GM12873 (cell line): ENCODE results near the gene MSRB3.

Experiments used
- TF ChIP-seq, protein P1 (sequence below): IDR thresholded peaks from 2 replicates; pipeline ENCODE4 v1.5.1; 2012; ENCODE audit warnings: low read depth, mild to moderate bottlenecking, moderate library complexity, low read length, control low read depth; ENCODE audit not compliant: insufficient read depth; ENCODE audit errors: missing control alignments

The MSRB3 gene

DNA sequence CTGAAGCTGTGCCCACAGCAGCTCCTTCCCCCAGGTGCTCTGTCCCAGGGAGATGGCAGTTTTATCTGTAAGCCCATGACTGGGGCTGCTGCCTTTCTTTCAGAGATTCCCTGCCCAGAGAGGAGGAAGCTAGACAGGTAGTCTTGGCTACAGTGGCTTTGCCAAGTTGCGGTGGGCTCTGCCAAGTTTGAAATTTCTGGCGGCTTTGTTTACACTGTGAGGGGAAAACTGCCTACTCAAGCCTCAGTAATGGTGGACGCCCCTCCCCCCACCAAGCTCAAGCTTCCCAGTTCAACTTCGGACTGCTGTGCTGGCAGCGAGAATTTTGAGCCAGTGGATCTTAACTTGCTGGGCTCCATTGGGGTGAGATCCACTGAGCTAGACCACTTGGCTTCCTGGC, 124.7 kb downstream of the MSRB3 start:
- TF ChIP-seq, protein P1, sequence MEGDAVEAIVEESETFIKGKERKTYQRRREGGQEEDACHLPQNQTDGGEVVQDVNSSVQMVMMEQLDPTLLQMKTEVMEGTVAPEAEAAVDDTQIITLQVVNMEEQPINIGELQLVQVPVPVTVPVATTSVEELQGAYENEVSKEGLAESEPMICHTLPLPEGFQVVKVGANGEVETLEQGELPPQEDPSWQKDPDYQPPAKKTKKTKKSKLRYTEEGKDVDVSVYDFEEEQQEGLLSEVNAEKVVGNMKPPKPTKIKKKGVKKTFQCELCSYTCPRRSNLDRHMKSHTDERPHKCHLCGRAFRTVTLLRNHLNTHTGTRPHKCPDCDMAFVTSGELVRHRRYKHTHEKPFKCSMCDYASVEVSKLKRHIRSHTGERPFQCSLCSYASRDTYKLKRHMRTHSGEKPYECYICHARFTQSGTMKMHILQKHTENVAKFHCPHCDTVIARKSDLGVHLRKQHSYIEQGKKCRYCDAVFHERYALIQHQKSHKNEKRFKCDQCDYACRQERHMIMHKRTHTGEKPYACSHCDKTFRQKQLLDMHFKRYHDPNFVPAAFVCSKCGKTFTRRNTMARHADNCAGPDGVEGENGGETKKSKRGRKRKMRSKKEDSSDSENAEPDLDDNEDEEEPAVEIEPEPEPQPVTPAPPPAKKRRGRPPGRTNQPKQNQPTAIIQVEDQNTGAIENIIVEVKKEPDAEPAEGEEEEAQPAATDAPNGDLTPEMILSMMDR: no peak

DNA sequence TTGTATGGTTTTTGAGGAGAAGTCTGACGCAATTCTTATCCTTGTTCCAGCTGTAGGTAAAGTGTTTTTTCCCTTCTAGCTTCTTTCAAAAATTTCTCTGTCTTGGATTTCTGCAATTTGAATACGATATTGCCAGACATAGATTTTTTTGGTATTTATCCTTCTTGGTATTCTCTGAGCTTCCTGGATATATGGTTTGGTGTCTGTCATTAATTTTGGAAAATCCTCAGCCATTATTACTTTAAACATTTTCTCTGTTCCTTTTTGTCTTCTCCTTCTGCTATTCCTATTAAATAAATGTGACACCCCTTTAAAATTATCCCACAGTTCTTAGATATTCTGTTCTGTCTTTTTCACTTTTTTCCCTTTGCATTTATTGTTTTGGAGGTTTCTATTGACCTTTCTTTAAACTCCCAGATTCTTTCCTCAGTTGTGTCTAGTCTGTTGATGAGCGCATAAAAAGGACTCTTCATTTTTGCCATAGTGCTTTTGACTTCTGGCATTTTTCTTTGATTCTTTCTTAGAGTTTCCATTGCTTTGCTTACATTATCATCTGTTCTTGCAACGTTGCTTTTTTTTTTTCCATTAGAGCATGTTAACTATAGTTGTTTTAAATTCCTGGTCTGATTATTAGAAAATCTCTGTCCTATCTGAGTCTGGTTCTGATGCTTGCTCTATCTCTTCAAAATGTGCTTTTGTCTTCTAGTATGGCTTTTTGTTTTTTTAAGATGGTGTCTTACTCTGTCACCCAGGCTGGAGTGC, 129.1 kb downstream of the MSRB3 start:
- TF ChIP-seq, protein P1: no peak

DNA sequence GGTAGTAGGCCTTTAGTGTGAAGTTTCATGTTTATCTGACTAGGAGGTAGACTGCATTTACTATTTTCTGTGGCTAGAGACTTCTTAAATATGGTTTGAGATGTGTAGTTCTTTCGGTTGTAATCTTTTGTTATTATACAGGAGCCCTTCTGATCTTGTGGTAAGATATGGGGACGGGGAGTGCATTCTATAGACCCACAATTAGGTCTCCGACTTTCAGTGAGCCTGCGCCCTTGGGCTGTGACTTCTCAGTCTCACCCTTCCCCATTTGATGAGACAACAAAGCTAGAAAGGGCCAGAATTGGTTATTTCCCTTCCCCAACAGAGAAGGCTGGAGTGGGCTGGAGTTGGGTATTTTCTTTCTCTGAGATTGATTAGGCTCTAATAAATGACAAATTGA, 130.0 kb downstream of the MSRB3 start:
- TF ChIP-seq, protein P1: no peak

DNA sequence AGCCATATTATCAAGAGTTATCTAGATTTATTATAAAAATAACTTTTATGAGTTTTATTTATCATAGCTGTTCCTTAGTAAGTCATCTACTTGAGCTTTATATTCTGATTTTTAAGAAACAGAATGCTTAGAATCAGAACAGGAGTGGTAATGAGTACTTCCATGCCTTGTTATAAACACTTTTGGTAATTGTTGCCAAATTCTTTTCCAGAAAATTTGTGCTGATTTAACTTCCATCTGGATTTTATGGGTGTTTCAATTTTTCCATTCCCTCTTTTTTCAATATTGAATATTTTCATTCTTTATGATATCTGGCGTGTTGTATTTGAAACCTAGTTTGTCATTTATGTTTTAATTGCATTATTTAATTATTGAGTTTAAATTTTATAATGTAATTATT, 131.2 kb downstream of the MSRB3 start:
- TF ChIP-seq, protein P1: no peak

DNA sequence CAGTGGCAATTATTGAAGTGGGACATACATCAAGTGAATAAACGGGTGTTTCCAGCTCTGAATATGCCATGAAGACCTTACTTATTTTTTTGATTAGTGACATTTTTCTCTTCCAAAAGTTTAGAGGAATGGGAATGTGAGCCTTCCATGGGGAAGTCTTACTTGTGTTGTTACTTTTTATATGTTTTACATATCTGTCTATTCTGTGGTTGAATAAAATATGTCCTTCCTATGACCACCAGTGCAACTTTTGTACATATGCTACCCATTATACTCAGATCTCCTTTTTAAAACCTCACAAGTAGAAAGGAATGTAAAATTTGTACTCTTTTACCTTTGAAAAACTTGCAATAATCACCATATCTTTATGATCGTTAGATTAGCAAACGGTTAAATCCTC, 132.7 kb downstream of the MSRB3 start:
- TF ChIP-seq, protein P1: no peak

DNA sequence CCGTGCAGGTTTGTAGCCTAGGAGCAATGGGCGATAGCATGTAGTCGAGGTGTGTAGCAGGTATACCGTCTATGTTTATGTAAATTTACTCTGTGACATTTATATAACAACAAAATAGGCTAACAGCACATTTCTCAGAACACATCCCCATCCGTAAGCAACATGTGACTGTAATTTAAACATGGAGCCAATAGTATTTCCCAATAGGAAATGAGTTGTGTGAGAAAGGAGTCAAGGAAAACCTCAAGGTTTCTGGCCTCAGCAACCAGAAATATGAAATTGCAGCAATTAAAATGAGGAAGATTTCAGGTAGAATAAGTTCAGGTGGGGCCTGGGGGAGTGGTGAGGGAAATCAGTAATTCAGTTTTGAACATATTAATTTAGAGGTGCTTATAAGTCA, 136.0 kb downstream of the MSRB3 start:
- TF ChIP-seq, protein P1: no peak

DNA sequence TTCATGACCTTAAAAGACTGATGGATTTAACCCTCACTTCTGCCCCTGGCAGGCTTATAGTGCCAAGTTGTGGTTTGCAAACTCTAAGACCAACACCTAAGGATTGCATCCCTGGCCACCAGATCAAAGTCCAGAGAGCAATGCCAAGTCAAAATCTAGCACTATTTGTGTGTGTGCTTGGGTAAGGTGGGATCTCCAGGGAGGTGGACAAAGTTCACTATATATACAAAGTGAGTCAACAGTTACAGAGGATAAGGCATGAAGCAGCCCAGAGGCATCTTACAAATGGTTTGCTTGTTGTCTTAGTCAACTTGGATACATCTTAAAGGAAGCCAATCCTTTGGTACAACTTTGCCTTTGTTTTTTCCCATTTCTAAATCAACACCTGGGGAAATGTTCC, 137.3 kb downstream of the MSRB3 start:
- TF ChIP-seq, protein P1: no peak
